ENCODE data around the gene NXPH1.

Gene NXPH1

GRCh38 chr7:8781166-8781565, 347.8 kb downstream of the NXPH1 start:
- no peak for DNase-seq (ENCODE audit: low read depth, low spot score)
- no peak overlapping the region for H3K27ac ChIP-seq

GRCh38 chr7:8783229-8783628, 349.8 kb downstream of the NXPH1 start:
- no peak for DNase-seq (ENCODE audit: low read depth, low spot score)
- H3K27ac ChIP-seq: no peak overlapping the region

- DNase-seq (ENCODE audit: low read depth, low spot score): no peak
- H3K27ac ChIP-seq: no peak overlapping the region
Measured at GRCh38 chr7:8785081-8785480, 351.7 kb downstream of the NXPH1 start.

DNA sequence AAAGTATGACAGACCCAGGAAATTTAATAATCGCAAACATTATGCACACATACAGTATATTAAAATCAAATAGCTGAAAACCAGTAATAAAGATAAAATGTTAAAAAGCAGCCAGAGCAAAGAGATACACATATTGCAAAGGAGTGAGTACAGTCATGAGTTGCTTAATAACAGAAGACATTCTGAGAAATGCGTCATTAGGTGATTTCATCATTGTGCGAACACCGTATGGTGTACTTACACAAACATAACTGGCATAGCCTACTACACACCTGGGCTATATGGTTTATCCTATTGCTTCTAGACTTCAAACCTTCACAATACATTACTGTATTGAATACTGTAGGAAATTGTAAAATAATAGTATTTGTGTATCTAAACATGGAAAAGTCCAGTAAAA, 367.6 kb downstream of the NXPH1 start:
- no peak for DNase-seq (ENCODE audit: low read depth, low spot score)
- no peak overlapping the region for H3K27ac ChIP-seq
